Parathyroid adenoma (tissue), 2 donors: Measurements from ENCODE around the gene GLP1R.
A peak's percentile ranks its signal among the peaks of the same experiment; 100 is the strongest.

ENCODE experiments used
- H2AFZ ChIP-seq: fragments of 300-600 bp; sonication (generic); one replicate; pipeline ENCODE4 v1.7.0; 2017; ENCODE audit warnings: antibody characterized with exemption, mild to moderate bottlenecking
- H3K27ac ChIP-seq: fragments of 300-600 bp; sonication (generic); one replicate; pipeline ENCODE4 v1.7.0; 2017
- H3K27me3 ChIP-seq: fragments of 300-600 bp; sonication (generic); one replicate; pipeline ENCODE4 v1.7.0; 2017; ENCODE audit warnings: low read length; ENCODE audit not compliant: control insufficient read depth, insufficient read depth
- H3K36me3 ChIP-seq: fragments of 300-600 bp; sonication (generic); one replicate; pipeline ENCODE4 v1.7.0; 2017; ENCODE audit warnings: low read length; ENCODE audit not compliant: control insufficient read depth, insufficient read depth
- H3K4me1 ChIP-seq: fragments of 300-600 bp; sonication (generic); one replicate; pipeline ENCODE4 v1.7.0; 2017; ENCODE audit warnings: control low read depth
- H3K4me2 ChIP-seq: fragments of 300-600 bp; sonication (generic); one replicate; pipeline ENCODE4 v1.7.0; 2017; ENCODE audit warnings: low read length
- H3K4me3 ChIP-seq: fragments of 300-600 bp; sonication (generic); one replicate; pipeline ENCODE4 v1.7.0; 2017; ENCODE audit warnings: low read depth, low read length
- H3K79me2 ChIP-seq: fragments of 300-600 bp; sonication (generic); one replicate; pipeline ENCODE4 v1.7.0; 2017; ENCODE audit warnings: control low read depth
- H3K9ac ChIP-seq: fragments of 300-600 bp; sonication (generic); one replicate; pipeline ENCODE4 v1.7.0; 2017; ENCODE audit warnings: mild to moderate bottlenecking
- H3K9me3 ChIP-seq: fragments of 300-600 bp; sonication (generic); one replicate; pipeline ENCODE4 v1.7.0; 2017; ENCODE audit warnings: low read length; ENCODE audit not compliant: control insufficient read depth
- TF ChIP-seq, protein P1 (sequence below): fragments of 300-600 bp; sonication (generic); IDR thresholded peaks from one replicate; pipeline ENCODE4 v1.7.0; 2017; ENCODE audit warnings: antibody characterized with exemption, mild to moderate bottlenecking
- donor health status: primary hyperparathyroidism.

The GLP1R gene

DNA sequence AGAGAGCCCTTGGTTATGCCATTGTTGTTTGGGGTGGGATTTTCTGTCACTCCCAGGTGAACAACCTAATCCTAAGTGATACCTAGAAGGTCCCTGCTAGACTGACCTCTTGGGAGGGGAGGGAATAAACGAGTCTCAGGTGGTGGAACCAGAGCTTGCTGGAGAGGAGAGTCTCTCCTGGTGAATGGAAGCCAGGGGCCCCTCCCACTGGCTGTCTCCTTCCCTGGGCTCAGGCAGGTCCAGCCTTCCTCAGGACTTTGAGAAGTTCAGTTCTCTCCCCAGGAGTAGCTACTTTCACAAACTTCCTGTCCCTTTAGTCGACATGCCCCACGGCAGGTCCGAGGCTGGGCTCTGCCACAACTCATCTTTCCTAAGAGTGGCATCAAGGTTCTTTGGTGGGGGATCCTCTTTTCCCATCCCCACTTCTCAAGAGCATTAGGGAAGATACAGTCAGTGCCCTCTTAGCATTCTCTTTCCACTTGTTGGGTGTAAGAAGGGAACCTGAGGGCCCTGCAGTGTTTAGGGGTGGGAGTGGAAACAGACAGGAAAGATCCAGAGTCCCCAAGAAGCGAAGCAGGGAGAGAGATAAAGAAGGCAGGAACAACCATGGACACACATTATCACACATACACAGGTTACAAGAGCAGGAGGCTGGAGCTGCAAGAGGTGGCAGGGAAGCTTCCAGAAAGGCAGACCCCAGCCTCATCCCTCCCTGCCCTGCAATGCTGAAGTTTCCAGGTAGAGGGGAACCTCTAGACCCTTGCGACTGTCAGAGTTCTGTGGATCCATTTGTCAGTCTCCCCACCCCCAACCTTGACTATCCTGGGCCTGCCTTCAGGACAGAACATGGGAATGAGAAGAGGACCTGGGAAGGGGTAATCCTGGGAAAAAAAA lies 900 bp upstream of the GLP1R start:
- TF ChIP-seq, protein P1, sequence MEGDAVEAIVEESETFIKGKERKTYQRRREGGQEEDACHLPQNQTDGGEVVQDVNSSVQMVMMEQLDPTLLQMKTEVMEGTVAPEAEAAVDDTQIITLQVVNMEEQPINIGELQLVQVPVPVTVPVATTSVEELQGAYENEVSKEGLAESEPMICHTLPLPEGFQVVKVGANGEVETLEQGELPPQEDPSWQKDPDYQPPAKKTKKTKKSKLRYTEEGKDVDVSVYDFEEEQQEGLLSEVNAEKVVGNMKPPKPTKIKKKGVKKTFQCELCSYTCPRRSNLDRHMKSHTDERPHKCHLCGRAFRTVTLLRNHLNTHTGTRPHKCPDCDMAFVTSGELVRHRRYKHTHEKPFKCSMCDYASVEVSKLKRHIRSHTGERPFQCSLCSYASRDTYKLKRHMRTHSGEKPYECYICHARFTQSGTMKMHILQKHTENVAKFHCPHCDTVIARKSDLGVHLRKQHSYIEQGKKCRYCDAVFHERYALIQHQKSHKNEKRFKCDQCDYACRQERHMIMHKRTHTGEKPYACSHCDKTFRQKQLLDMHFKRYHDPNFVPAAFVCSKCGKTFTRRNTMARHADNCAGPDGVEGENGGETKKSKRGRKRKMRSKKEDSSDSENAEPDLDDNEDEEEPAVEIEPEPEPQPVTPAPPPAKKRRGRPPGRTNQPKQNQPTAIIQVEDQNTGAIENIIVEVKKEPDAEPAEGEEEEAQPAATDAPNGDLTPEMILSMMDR, result no peak
- Histone ChIP-seq H3K27me3 (peaks cover 6% of the 10 kb centered on the region), H3K4me2 (no peak overlapping the region), H3K9me3 (no peaks in the 10 kb centered on the region), H3K27ac (no peak overlapping the region), H3K79me2 (no peaks in the 10 kb centered on the region), H3K9ac (no peak overlapping the region), H2AFZ (peak overlapping the region; percentile 83), H3K36me3 (no peaks in the 10 kb centered on the region), H3K4me3 (no peak overlapping the region), H3K4me1 (no peaks in the 10 kb centered on the region)

DNA sequence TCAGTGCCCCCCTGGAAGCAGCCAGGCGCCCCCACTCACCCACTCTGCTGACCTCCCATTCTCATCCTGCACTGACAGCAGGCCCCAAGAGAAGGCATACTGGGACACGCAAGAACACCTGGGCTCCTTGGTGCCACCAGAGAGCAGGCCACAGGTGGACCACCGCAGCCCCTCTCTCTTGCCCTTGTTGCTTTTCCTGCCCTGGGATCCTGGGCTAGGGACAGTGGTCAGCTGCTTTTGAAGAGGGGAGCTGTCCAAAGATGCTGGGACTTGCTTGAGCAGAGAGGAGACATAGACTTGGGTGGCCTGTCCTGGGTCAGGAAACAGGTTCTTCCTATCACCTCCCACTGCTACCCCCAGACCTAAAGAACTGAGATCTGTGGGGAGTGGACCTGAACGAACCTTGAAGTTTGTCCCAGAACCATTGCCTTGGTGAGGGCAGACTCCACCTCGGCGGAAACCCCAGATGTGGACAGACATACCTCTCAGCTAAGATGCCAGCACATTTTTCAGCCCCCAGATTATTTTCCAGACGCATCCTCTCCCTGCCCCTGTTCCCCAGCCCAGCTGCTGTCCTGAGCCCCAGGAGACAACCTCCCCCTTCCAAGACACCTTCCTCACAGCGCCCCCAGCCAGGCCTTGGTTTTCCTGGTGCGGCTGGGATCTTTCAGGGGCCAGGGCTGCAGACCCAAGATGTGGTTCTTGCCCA lies 1.1 kb downstream of the GLP1R start:
- Histone ChIP-seq H3K36me3 (no peaks in the 10 kb centered on the region), H3K9me3 (no peaks in the 10 kb centered on the region), H3K4me1 (no peaks in the 10 kb centered on the region), H3K4me2 (no peak overlapping the region), H3K9ac (no peak overlapping the region), H3K4me3 (no peak overlapping the region), H3K79me2 (no peaks in the 10 kb centered on the region), H2AFZ (no peak overlapping the region), H3K27ac (no peak overlapping the region), H3K27me3 (peaks cover 6% of the 10 kb centered on the region)
- TF ChIP-seq, protein P1, result no peak

DNA sequence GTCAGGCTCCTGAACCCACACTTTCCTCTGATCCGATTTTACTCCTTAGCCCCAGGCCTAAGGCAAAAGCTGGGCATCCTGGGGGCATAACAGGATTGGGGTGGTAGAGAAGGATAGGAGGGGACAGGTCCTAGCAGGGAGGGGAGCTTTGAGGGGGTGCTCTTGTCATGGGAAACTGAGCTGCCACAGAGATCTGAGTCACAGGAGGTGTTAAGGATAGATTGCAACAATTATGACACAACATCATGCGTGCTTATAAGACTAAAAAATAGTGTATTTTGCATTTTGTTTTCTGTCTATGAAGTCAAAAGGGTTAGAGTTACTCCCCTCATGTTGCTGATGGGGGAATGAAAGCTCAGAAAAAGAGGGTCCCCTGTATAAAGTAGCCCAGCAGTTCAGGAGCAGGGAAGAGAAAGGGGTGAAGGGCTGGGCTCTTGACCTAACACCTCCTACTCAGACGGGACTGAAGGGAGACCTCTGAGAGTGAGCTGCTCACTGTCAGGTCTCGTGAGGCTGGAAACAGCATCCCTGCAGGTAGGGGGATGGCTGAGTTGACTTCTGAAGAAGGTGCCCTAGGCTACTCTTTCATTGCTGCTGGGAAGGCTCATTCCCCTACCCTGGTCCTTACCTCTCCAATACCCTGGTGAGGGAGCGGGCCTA lies 2.0 kb downstream of the GLP1R start:
- Histone ChIP-seq H3K79me2 (no peaks in the 10 kb centered on the region), H3K9ac (no peak overlapping the region), H3K4me1 (no peaks in the 10 kb centered on the region), H2AFZ (no peak overlapping the region), H3K4me2 (no peak overlapping the region), H3K36me3 (no peaks in the 10 kb centered on the region), H3K9me3 (no peaks in the 10 kb centered on the region), H3K27me3 (peaks cover 6% of the 10 kb centered on the region), H3K4me3 (no peak overlapping the region), H3K27ac (no peak overlapping the region)
- TF ChIP-seq, protein P1, result no peak

DNA sequence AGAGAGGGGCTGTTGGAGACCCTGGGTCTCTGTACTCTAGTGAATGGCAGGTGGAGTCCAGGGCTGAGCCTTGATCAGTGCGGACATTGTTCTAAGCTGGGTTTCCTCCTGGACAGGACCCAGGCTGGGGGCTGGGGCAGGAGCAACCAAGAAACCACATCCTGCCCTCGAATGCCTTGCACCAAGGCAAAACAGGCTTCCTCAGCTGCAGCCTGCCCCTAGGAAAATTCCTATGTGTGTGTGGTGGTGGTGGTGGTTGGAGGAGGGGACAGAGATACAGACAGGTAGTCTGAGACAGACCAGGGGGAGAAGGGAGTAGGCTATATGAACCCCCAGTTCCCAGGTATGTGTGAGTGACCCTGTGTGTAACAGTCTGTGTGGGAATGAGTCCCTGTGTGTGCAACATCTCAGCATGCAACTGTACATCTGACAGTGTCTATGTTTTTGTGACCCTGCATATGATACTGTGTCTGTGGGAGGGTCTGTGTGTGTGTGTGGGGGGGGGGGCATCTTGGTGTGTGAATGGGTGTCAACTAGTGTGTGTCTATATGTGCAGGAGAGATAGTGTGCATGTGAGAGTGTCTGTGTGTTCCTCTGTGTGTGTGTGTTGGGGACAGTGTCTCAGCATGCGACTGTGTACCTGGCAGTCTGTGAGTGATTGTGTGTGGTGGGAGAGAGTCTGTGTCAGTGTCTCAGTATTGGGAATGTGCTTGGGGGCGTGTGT lies 3.0 kb downstream of the GLP1R start:
- no peak overlapping the region for H3K4me2 ChIP-seq
- H3K9ac ChIP-seq, result no peak overlapping the region
- H3K27me3 ChIP-seq, result peaks cover 6% of the 10 kb centered on the region
- no peak overlapping the region for H2AFZ ChIP-seq
- H3K36me3 ChIP-seq, result no peaks in the 10 kb centered on the region
- TF ChIP-seq, protein P1, result no peak
- no peaks in the 10 kb centered on the region for H3K4me1 ChIP-seq
- no peak overlapping the region for H3K27ac ChIP-seq
- H3K4me3 ChIP-seq, result no peak overlapping the region
- H3K79me2 ChIP-seq, result no peaks in the 10 kb centered on the region
- H3K9me3 ChIP-seq, result no peaks in the 10 kb centered on the region
